SIG-M5 (cell line): ENCODE measurements around the gene CHRNA5.

Experiments used
- DNase-seq: peaks from one replicate; lab custom pipeline; 2025; lab: John Stamatoyannopoulos, UW

Gene CHRNA5

DNA sequence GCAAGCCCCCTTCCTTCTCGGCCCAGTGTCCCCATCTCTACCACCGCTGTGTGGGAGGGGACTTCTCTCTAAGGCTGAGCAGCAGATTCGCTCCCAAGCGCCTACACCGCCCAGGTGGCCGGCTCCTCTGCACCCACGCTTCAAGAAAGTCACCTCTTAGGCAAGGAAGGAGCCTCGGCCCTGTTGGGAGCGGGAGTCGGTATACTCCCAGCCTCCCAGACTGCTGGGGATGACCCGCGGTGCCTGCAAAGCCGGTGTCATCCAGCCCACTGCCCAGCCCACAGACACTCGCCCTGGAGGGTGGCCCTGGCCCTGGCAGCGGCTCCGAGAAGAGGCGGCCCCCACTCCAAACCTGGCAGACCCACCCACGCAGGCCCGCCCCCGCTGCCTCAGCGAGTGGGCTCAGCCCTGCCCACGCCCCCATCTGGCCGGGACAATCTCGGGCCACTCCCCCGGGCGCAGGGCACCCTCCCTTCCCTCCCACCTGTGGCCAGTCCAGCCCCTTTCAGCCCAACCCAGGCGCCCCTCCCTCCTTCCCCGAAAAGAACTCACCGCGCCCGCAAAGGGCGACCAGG lies 75.3 kb downstream of the CHRNA5 start:
- no peak for DNase-seq

- no peak for DNase-seq
Measured at GRCh38 chr15:78641102-78641748, 75.9 kb downstream of the CHRNA5 start, which contains the start of gene CHRNB4. TSS of gene CHRNB4 (minus strand) at chr15:78641210. CDS start at chr15:78641133, 77 bp downstream.

- DNase-seq, result no peak
Measured at GRCh38 chr15:78641749-78642275, 76.5 kb downstream of the CHRNA5 start.

DNA sequence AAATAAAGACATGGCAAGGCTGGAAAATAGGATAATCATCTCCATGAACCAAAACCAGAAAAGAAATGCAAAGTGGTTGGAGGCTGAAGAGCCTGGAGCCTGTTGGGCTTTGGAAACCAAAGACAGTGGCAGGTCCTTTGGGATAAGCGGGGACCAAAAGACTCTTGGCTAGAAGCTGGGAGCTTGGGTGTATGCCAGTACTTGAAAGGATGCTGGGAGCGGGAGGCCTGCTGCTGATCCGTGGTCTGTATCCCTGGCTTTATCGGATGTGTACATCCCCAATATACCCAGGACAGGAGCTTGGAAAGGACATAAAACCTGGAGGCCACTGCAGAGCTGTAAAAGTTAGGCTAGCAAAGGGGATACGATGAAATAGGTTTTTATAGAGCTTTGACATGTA lies 77.0 kb downstream of the CHRNA5 start:
- DNase-seq, result no peak
